Stimulated activated CD4-positive, alpha-beta T cell treated with anti-CD3 and anti-CD28 coated beads, Interleukin-12 subunit alpha, Interleukin-12 subunit beta, amount 100 ng/mL, for 4 hours (primary cell): ENCODE measurements around the gene NOTUM.

Experiments
- DNase-seq: peaks from one replicate; pipeline ENCODE4 v3.0.0-alpha.2; 2020

Gene NOTUM

DNA sequence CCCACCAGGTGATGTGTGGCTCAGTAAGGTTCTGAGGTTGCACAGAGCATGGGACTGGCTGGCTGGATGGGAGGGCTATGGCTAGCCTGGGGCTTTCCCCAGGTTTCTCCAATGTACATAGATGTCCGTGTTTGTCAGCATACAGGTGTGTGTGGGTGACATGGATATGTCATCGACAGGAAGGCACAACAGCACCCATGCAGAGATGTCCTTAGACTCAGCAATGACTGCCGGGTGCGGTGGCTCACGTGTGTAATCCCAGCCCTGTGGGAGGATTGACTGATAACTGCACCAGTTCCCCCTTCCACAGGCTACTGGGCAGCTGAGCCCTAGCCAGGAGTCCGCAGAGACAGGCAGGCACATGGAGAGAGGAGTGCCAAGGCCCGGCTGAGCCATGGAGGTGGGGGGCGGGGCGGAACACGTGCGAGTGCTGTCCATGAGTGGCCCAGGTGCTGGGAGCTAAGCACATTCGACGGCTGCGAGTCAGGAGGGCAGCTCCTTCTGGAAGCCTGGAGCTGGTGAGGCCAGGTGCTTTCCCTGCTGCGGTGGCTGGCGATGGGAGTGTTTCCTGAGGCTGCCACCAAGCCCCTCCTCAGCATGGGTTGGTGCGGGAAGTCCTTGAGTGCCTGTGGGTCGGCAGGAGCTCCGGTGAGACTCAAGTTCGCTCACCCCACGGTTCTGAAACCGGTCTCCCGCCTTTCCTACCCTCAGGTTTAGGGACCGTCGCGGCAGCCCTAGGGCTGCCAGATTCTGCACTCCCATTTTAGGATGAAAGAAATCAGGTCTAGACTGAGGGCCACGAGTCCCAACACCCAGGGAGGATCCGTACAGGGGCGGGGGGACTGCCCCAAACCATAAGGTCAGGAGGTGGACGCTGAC, 15.6 kb upstream of the NOTUM start:
- DNase-seq: peak; percentile 50

DNA sequence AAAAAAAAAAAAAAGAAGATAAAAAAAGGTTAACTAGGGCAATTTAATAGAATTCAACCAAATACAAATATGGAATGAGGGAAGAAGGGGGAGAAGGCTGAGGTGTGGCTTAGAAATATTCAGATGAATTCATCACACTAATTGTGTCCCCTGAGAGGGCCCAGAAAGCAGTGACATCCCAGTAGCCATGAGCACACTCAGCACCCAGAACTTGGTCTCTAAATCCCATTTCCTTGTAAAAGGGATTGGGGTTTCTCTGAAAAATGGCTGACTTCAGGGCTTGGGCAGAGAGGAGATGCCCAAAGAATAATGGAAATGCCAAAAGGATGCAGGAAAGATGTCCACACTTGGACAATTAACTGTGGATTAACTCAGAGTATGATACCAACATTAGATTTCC, 12.4 kb upstream of the NOTUM start:
- DNase-seq: no peak

DNA sequence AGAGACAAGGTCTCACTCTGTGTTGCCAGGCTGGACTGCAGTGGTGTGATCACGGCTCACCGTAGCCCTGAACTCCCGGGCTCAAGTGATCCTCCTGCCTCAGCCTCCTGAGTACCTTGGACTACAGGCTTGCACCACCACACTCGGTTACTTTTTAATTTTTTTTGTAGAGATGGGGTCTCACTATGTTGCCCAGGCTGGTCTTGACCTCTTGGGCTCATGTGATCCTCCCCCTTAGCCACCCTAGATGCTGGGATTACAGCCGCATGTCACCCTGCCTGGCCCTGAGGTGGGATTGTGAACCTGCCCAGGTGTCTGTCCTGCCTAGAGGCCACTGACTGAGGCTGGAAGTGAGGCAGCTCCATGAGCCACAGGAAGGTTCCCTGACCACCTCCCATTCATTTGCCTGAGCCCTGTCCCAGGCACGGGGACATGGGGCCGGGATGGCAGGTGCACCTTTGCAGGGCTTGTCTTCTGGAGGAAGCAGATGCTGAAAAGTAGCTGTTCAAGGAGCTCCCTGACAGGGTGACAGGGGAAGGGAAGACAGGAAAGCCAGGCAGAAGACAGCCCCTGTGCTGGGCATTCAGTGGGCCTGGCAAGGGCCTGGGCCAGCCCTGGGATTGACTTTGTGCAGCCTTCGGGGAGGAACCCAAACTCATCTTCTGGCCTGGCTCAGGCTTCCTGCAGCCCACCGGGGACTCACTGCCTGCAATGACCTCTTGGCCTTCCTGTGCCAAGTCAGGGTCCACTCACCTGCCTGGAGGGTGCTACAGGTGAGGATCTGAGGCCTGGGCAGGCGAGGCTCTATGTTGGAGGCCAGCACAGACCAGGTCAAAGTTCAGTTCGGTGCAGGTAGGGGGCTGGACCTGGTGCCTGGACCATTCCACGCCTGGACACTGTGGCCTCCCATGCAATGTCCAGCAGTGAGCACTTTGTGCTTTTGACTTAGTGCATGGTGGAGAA, 8.1 kb upstream of the NOTUM start:
- no peak for DNase-seq

DNA sequence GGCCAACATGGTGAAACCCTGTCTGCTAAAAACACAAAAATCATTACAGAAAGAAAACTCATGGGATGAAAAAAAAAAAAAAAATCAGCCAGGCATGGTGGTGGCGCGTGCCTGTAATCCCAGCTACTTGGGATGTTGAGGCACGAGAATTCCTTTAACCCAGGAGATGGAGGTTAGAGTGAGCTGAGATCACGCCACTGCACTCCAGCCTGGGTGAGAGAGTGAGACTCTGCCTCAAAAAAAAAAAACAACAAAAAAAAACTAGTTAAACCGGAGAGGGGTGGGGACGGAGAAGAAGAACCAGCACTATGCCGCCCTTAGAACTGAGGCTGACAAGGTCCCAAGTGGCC, 7.4 kb upstream of the NOTUM start:
- DNase-seq: no peak

DNA sequence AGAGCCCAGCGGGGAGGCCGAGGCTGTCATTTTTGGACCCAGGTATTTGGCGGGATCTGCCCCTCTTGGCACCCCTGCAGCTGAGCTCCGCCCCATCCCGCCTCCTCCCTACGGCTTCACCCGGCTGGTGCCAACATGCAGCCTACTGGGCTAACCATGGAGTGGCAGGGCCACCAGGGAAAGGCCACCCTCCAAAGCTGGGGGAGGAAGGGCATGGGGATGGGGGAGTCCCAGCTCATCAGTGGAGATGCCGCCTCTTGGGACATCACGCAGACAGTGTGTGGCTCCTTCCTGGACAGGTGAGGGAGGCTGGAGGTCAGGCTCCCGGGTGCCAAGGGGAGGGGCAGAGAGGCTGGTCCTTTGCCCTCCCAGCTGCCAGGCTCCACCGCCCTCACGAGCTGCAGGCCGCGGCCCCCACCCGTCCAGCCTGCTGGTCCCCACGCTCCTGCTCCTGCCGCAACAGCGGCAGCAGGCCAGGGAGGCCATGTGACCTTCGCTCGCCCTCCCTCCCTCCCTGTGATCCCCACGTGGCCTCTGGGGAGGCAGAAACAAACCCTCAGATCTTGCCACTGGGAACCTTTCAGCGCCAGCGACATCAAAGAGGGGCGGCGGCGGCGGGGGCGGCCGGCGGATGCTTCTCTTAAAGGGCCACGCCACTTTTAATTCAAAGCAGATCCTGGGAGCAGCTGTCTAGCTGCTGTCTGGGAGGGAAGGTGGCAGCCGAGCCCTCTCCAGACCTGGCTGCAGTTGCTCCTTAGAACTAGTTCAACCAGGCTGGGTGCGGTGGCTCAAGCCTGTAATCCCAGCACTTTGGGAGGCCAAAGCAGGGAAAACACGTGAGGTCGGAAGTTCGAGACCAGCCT, 6.8 kb upstream of the NOTUM start:
- DNase-seq: peak; percentile 87

DNA sequence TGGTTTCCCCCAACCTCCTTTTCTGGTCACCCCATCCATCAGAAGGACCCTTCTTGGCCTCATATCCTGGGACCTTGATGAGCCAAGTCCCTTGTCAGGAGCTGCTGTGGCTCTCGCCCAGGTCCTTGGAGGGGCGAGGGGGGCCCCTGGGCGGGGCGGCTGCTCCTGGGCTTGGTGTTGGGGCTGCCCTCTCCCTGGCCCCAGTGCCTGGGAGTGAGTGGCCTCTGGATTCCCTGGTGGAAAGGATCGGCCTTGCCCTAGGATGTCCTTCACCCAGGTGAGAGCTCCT, 6.2 kb upstream of the NOTUM start:
- DNase-seq: no peak

DNA sequence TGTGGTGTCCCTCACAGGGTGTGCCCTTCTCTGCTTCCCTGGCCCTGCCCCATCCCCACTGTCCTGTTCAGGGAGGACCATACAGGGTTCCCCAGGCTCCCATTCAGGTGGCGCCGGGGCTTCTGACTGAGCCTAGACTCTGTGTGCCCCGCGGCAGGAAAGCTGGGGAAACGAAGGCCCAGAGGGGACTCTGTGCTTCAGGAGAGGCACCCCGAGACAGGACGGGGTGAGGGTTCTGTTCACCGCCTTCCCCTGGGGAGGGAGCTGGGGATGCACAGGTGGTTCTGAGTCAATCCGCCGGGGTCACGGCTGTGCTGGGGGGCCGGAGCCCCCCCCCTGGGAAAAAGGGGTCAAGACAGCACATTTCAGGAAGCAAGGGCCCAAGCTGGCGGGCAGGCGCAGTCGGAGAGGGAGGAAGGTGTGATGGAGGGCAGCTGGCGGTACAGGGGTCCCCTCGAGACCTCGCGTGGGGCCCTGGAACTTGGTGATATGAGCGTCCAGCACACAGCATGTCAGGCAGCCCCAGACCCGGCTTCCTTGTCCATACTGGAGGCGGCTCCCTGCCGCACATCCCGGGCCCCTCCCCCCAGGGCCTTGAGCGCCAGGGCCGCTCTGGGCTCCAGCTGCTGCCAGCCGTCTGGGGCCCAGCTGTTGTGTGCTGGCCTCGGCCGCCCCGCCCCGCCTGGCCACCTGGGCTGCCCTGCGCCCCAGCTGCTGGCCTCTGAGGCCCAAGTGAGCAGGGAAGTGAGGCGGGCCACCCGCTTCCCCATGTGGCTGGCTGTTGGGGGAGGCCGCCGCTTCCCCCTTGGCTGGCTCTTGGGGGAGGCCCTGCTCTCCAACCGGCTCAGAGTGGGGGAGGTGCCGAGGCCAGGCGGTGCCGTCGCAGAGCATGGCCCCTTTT, 5.6 kb upstream of the NOTUM start:
- DNase-seq: no peak

DNA sequence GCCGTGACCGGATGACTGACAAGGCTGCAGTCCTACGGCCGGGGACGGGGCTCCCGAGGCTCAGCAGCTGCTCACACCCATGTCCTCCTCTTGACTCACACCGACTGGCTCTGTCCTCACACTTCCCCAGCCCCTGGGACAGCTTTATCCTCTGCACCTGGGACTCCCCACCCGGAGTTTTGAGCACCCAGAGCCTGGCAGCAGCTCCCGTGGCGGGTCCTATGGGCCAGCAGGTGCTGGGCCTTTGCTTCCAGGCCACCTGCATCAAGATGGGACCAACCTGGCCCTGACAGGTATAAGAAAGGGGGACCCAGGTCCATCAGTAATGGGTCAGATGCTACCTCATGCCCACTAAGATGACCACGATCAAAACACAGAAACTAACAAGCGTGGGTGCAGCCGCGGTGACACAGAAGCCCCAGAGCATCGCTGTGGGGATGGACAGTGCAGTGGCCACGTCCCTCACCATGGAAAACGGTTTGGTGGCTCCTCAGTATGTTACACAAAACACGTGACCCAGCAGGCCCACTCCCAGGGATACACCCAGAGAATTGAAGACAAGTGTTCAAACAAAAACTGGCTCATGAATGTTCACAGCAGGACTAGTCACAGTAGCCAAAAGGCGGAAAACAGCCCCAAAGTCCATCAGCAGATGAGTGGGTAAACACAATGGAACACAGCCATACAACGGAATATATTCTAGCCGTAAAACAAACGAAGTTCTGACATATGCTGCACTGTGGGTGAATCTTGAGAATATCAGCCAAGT, 3.3 kb upstream of the NOTUM start:
- no peak for DNase-seq

DNA sequence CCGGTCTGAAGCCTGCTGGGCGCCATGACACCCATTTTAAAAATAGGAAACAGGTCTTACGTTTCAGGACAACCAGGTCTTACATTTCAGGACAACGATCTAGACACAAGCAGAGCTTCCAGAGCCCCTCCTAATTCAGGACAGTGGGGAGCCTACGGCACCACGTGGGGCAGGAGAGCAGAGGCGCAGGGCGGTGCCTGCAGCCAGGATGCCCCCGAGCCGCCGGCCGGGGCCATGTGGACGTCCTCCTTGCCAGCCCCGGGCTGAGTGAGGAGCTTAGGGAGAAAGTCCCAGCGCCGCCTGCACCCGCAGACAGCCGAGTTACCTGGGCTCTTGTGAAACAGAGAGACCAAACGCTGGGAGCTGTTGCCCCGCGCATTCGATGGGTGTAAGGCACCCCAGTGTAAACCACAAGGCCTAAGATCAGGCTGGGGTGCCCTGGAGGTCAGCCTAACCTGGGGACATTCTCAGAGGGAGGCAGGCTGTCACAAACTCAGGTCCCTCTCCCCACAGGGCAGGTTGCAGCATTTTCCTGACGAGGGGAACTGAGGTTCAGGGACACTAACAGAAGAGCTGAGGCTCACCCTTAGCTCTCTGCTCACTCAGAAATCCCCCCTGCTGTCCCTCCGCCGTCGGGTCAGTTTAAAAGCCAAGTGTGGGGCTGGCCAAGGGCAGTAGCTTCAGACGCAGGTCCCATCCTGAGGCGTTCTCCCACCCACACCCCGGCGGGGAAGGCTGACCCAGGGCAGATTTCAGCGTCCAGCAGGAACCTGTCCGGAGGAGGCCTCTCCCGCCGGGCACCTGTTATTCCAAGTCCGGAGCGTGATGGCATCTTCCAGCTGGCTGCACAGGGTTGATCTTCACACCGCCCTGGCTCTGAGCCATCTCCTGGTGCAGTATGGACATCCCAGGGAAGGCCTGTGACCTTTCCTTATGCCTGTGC, 1.8 kb upstream of the NOTUM start:
- no peak for DNase-seq

DNA sequence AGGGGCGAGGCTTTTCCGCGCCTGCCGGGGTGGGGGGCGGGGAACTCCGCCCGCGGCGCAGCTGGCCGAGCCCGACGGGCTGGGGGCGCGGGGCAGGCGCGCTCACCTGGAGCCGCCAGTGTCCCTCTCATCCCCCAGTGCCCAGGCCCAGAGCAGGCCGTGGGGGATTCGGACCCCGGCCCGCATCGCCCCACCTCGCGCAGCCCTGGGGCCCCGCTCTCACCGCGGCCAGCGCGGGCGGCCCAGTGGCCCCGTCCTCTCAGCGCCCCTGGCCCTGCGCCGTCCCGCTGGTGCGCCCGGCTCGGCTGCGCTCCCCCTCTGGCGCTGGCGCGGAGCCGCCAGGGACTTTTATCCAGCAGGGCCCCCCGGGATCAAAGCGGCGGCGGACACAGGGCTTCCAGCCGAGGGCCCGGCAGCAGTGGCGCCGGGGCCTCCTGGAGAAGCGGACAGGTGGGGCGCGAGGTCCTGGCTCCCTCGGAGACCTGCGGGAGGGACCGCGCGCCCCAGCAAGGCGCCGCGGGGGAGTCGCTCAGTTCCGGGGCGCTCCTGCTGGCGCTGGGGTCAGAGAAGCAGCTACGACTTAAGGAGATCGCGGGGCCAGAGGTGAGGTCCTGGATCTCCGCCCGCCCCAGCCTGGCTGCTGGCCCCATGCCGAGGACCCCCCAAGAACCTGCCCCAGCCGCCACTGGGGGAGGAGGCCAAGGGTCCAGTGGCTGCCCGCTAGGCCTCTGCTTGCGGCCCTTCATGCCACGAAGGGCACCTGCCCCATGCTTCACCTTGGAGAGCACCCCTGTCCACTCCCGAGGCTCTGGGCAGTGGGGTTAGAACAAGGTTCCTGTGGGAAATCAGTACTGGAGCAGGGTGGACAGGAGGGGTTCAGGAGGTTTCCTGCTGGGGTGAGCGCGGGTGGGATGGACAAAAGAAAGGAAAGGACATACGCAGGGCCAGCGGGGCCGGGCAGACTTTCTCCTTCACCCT, 823 bp upstream of the NOTUM start:
- no peak for DNase-seq

DNA sequence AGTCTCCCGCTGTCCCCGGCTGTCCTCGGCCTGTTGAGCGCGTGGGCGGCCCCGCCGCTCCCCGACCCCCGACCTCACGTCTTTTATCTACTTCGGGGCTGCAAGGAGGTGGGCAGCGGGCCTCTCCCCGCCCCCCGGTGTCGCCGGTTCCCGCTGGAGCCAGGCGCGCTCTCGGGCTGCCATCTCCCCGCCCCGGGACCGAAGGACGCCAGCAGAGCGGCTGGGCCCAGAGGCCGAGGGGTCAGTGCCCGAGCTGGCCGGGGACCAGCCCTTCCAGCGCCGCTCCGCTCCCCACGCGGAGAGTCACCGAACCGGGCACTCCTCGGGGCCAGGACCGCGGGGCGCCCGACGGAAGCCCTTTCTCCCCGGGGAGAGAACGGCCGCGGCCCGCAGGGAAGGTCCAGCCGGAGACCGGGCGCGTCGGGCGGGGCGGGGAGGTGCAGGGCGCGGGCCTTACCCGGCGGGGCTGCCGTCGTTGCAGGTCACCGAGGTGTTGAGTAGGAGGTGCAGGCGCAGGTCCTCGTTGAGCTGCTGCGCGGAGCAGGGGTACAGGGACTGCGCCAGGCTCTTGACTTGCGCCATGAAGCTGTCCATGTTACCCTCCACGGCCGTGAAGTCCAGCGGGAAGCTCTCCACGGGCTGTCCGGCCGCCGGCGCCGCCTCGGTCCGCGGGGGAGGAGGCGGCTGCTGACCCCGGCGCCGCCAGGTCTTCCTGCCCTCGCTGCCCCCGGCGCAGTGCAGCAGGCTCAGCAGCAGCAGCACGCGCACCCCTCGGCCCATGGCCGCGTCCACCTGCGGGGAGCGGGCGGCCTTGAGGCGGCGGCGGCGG, 643 bp downstream of the NOTUM start:
- peak; percentile 15 for DNase-seq

DNA sequence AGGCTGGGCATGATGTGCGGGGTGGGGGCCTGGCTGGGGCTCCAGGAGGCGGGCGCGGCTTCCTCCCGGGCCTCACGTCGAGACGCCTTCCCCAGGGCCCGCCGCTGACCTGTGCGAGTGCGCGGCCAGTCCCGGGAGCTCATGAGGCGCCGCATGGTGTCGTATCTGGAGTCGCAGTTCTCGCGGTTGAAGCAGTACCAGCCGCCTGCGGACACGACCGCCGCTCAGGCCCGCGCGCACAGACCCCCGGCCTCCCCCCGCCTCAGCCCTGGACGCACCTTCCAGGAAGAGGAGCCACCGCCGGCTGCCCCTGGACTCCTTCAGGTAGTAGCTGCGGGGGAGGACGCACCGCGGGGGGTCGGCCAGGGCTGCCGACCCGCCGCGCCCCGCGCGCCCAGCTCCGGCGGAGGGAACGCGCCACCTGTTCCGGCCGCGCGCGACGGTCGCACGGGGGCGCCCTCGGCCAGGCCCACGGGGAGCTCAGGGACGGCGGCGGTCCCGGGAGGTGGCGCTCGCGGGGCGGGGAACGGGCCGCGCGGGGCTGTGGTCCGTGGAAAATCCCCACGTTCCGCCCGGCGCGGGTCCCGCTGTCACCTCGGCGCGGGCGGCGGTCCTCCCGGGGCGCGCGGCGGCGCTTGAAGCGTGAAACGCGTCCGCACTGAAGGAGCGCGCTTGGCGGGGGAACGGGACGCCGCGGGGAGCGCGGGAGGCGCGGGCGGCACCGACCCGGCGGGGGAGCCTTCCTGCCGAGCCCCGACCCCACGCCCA, 1.4 kb downstream of the NOTUM start:
- peak; percentile 83 for DNase-seq

DNA sequence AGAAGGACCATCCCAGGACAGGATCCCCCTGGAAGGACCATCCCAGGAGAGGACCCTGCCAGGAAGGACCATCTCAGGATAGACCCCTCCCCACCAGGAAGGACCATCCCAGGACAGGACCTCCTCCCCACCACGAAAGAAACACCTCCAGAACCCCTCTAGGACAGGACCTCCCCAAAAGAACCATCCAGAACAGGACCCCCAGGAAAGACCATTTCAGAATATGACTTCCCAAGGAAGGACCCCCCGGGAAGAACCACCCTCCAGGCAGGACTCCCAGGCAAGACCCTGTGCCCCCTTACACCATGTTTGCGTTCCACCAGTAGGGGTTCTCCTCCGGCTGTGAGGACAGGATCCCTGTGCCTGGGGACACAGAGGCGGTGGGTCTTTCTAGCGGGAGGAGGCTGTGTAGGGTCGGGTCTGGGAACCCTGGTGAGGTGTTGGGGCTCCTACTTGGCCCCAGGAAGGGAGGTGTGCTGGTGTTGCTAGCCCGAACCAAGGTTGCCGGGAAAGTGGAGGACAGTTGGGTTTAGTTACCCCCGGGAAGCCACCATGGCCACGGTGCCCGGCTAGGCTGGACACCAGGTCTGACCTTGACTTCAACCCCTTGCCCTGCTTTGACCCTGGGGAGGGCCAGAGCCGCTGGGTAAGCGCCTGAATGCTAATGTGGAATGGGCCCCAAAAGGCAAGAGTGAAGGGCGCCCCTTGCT, 2.2 kb downstream of the NOTUM start:
- no peak for DNase-seq

DNA sequence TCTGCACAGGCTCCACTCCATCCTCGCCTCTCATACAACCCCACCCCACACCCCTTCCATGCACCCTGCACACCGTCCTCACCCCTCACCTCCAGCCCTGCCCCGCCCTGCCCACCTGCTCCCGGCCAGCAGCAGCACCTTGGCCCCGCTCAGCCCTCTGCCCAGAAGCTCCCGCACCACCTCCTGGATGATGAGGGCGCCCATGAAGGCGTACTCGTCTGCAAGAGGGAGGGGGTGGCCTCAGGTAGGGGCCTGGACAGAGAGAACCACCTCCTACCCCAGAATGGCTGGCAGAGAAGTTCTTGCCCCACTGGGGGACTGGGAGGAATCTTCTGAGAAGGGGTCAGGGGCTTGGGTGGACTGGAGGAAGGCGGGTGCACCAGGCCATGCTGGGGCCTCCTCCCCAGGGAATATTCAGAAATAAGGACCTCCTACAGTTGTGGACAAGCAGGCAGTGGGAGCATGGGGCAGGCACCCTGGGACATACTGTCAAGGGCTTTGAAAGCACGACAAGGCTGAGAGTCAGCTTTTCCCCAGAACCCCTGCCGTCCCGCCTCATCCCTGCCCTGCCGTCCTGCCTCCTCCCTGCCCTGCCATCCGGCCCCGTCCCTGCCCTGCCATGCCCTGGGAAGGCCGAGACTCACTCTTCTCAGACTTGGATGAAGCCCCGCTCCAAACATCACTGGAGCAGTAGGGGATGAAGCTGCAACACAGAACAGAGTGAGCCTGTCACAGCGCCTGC, 3.1 kb downstream of the NOTUM start:
- DNase-seq: no peak
